ENCODE measurements around the gene MBD1.
A peak's percentile ranks its signal among the peaks of the same experiment; 100 is the strongest.
"Not testable (repeated sequence)": the region's sequence is repeated elsewhere in the genome, so short reads cannot be mapped to it uniquely, and the experiment has no call there.

MBD1 gene

GRCh38 chr18:50293039-50293438 lies 11.7 kb upstream of the MBD1 start:
- no peak for DNase-seq

- no peak for DNase-seq
Observed at GRCh38 chr18:50289108-50289443, 7.8 kb upstream of the MBD1 start.

- not testable (repeated sequence) for DNase-seq
Observed at GRCh38 chr18:50288348-50289107, 7.2 kb upstream of the MBD1 start.

GRCh38 chr18:50287441-50288347 lies 6.4 kb upstream of the MBD1 start, which contains the start of gene CXXC1:
TSS of gene CXXC1 (minus strand) at chr18:50287692. CDS start at chr18:50287589, 103 bp downstream.
- DNase-seq = peak; percentile 90 to 96 (median 94)

GRCh38 chr18:50287028-50287440 lies 5.7 kb upstream of the MBD1 start:
- DNase-seq = peak in 1 of 4 experiments; percentile 10

- no peak for DNase-seq
Observed at GRCh38 chr18:50286391-50287027, 5.2 kb upstream of the MBD1 start.

- no peak for DNase-seq
Observed at GRCh38 chr18:50285631-50286321, 4.5 kb upstream of the MBD1 start.

- no peak for DNase-seq
Observed at GRCh38 chr18:50285071-50285470, 3.7 kb upstream of the MBD1 start.

GRCh38 chr18:50284255-50284885 lies 3.0 kb upstream of the MBD1 start:
- no peak for DNase-seq

GRCh38 chr18:50283469-50284209 lies 2.3 kb upstream of the MBD1 start:
- no peak for DNase-seq

- peak in 1 of 4 experiments; percentile 12 for DNase-seq
Observed at GRCh38 chr18:50282521-50283335, 1.4 kb upstream of the MBD1 start.

GRCh38 chr18:50281972-50282520 lies 723 bp upstream of the MBD1 start:
- no peak for DNase-seq

- DNase-seq = no peak
Observed at GRCh38 chr18:50280707-50281294, 522 bp downstream of the MBD1 start.

GRCh38 chr18:50279752-50280151 lies 1.6 kb downstream of the MBD1 start:
- DNase-seq = no peak

- DNase-seq = no peak
Observed at GRCh38 chr18:50277942-50278341, 3.4 kb downstream of the MBD1 start.

- no peak for DNase-seq
Observed at GRCh38 chr18:50276452-50276851, 4.9 kb downstream of the MBD1 start.

GRCh38 chr18:50275503-50276036 lies 5.8 kb downstream of the MBD1 start:
- DNase-seq = no peak

GRCh38 chr18:50274941-50275340 lies 6.4 kb downstream of the MBD1 start:
- no peak for DNase-seq

- no peak for DNase-seq
Observed at GRCh38 chr18:50274044-50274442, 7.3 kb downstream of the MBD1 start.

Measured in activated naive CD4-positive, alpha-beta T cell (primary cell).